Smooth muscle cell (in vitro differentiated cells): ENCODE measurements around the gene MPPE1. TPM values are rescaled to one million over a fixed set of nuclear protein-coding genes. Genes with fewer than 3 reads are reported as not detected.

Experiments used
- DNase-seq: peaks from one replicate; lab custom pipeline; 2025; ENCODE audit not compliant: unreplicated experiment; lab: John Stamatoyannopoulos, UW
- H2AFZ ChIP-seq: fragments of 200-600 bp; sonication (generic); 2 replicates; pipeline ENCODE4 v1.6.0; 2016; ENCODE audit warnings: antibody characterized with exemption, low read depth, mild to moderate bottlenecking
- H3F3A ChIP-seq: fragments of 200-600 bp; sonication (generic); 2 replicates; pipeline ENCODE4 v1.6.0; 2017; ENCODE audit warnings: antibody characterized with exemption, low read depth
- H3K27ac ChIP-seq: fragments of 200-600 bp; sonication (generic); 2 replicates; pipeline ENCODE4 v1.5.1; 2016; ENCODE audit warnings: low read depth, mild to moderate bottlenecking
- H3K27me3 ChIP-seq: fragments of 200-600 bp; sonication (generic); 2 replicates; pipeline ENCODE4 v1.6.1; 2016; ENCODE audit warnings: low read depth, mild to moderate bottlenecking
- H3K36me3 ChIP-seq: fragments of 200-600 bp; sonication (generic); 2 replicates; pipeline ENCODE4 v1.5.1; 2016; ENCODE audit warnings: low read depth
- H3K4me1 ChIP-seq: fragments of 200-600 bp; sonication (generic); 2 replicates; pipeline ENCODE4 v1.5.1; 2016; ENCODE audit warnings: low read depth
- H3K4me2 ChIP-seq: fragments of 200-600 bp; sonication (generic); 2 replicates; pipeline ENCODE4 v1.6.0; 2016; ENCODE audit warnings: mild to moderate bottlenecking
- H3K4me3 ChIP-seq: fragments of 200-600 bp; sonication (generic); 2 replicates; pipeline ENCODE4 v1.5.1; 2016; ENCODE audit warnings: mild to moderate bottlenecking
- H3K79me2 ChIP-seq: fragments of 200-600 bp; sonication (generic); 2 replicates; pipeline ENCODE4 v1.6.0; 2016; ENCODE audit warnings: low read depth, mild to moderate bottlenecking
- H3K9ac ChIP-seq: fragments of 200-600 bp; sonication (generic); 2 replicates; pipeline ENCODE4 v1.6.0; 2016; ENCODE audit warnings: low read depth
- H3K9me3 ChIP-seq: fragments of 200-600 bp; sonication (generic); replicated peaks from 2 replicates; pipeline ENCODE4 v1.5.1; 2016; ENCODE audit warnings: low read depth
- H4K20me1 ChIP-seq: fragments of 200-600 bp; sonication (generic); 2 replicates; pipeline ENCODE4 v1.6.0; 2016; ENCODE audit warnings: low read depth
- CTCF ChIP-seq: fragments of 200-600 bp; sonication (generic); IDR thresholded peaks from 2 replicates; pipeline ENCODE4 v1.5.1; 2017; ENCODE audit warnings: borderline replicate concordance, mild to moderate bottlenecking, antibody characterized with exemption; ENCODE audit not compliant: insufficient read depth, poor library complexity, severe bottlenecking
- WGBS: methylation state at CpG from one replicate; pipeline ENCODE4 v1.1.7; 2016; ENCODE audit warnings: low lambda C conversion rate; 5-methylcytosine and 5-hydroxymethylcytosine counted together
- polyA plus RNA-seq: library from polyadenylated mRNA; unstranded; fragments of >200 nt; fragmentation: Nextera tagmentation; extraction: Ambion mirVana; gene quantifications from 2 replicates; pipeline ENCODE4 v1.2.1, GENCODE V29; 2016
- total RNA-seq: library from RNA; depleted of rRNA; stranded (reverse); fragments of >200 nt; gene quantifications from 2 replicates; pipeline ENCODE4 v1.2.3, GENCODE V29; 2014

Gene MPPE1
- total and polyA plus RNA-seq, 2 experiments from 2014 or later = 33.6 to 73.1 TPM

- no peak overlapping the region for H3K4me3 ChIP-seq
- H3K27ac ChIP-seq = no peak overlapping the region
- H3K4me1 ChIP-seq = peaks cover 4% of the 10 kb centered on the region
- no peaks in the 10 kb centered on the region for H3F3A ChIP-seq
- no peaks in the 10 kb centered on the region for H3K27me3 ChIP-seq
- no peak overlapping the region for H3K4me2 ChIP-seq
- 97% methylated on average over 4 of the region's 4 CpGs for WGBS
- no peaks in the 10 kb centered on the region for H3K36me3 ChIP-seq
- DNase-seq = no peak
- no peak overlapping the region for H2AFZ ChIP-seq
- H3K79me2 ChIP-seq = no peaks in the 10 kb centered on the region
- H3K9ac ChIP-seq = no peak overlapping the region
- no peaks in the 10 kb centered on the region for H4K20me1 ChIP-seq
- no peak for TF ChIP-seq CTCF
- no peaks in the 10 kb centered on the region for H3K9me3 ChIP-seq
These were observed 62.5 kb downstream of the MPPE1 start for GRCh38 chr18:11845654-11846053.

GRCh38 chr18:11844436-11844835 is 63.7 kb downstream of the MPPE1 start:
- H4K20me1 ChIP-seq = no peaks in the 10 kb centered on the region
- H3K9ac ChIP-seq = no peak overlapping the region
- 91% methylated on average over 6 of the region's 6 CpGs for WGBS

GRCh38 chr18:11842562-11842961 is 65.6 kb downstream of the MPPE1 start:
- TF ChIP-seq CTCF = no peak
- Histone ChIP-seq H2AFZ (no peak overlapping the region), H3F3A (no peaks in the 10 kb centered on the region), H3K4me2 (no peak overlapping the region), H3K4me1 (no peaks in the 10 kb centered on the region), H3K79me2 (no peaks in the 10 kb centered on the region), H3K4me3 (no peak overlapping the region), H3K9me3 (no peaks in the 10 kb centered on the region), H4K20me1 (no peaks in the 10 kb centered on the region), H3K9ac (no peak overlapping the region), H3K27ac (no peak overlapping the region), H3K36me3 (no peaks in the 10 kb centered on the region), H3K27me3 (no peaks in the 10 kb centered on the region)
- 94% methylated on average over 5 of the region's 5 CpGs for WGBS
- DNase-seq = no peak

More at GRCh38 chr18:11844436-11844835, 63.7 kb downstream of the MPPE1 start:
- Histone ChIP-seq H3K27me3 (no peaks in the 10 kb centered on the region), H3K4me2 (no peak overlapping the region), H3K9me3 (no peaks in the 10 kb centered on the region), H3K4me3 (no peak overlapping the region), H3K4me1 (no peaks in the 10 kb centered on the region), H2AFZ (no peak overlapping the region), H3K79me2 (no peaks in the 10 kb centered on the region), H3K36me3 (no peaks in the 10 kb centered on the region), H3K27ac (no peak overlapping the region), H3F3A (no peaks in the 10 kb centered on the region)
- no peak for DNase-seq
- TF ChIP-seq CTCF = no peak

- TF ChIP-seq CTCF = no peak
- H3K27ac ChIP-seq = no peak overlapping the region
- H3K27me3 ChIP-seq = no peaks in the 10 kb centered on the region
- H3F3A ChIP-seq = no peaks in the 10 kb centered on the region
- H3K79me2 ChIP-seq = no peaks in the 10 kb centered on the region
- no peak overlapping the region for H2AFZ ChIP-seq
- no peaks in the 10 kb centered on the region for H3K9me3 ChIP-seq
- no peaks in the 10 kb centered on the region for H3K36me3 ChIP-seq
- H3K9ac ChIP-seq = no peak overlapping the region
- no peak overlapping the region for H3K4me3 ChIP-seq
- no peaks in the 10 kb centered on the region for H4K20me1 ChIP-seq
- DNase-seq = no peak
- no peak overlapping the region for H3K4me2 ChIP-seq
- 75% methylated on average over 6 of the region's 6 CpGs for WGBS
- no peaks in the 10 kb centered on the region for H3K4me1 ChIP-seq
These were observed 67.6 kb downstream of the MPPE1 start for GRCh38 chr18:11840493-11840892.
